Suprapubic skin (tissue), 4 donors: ENCODE measurements around the gene ADCY5. TPM values are rescaled to one million over a fixed set of nuclear protein-coding genes. Genes with fewer than 3 reads are reported as not detected.
A peak's percentile ranks its signal among the peaks of the same experiment; 100 is the strongest.

ENCODE experiments used
- DNase-seq, 2 donors: peaks; one replicate each; pipeline ENCODE4 v3.0.0-alpha.2; 2019; ENCODE audit warnings: low spot score in 2 of 2
- H3K27ac ChIP-seq: fragments of 200-600 bp; sonication (generic); one replicate; pipeline ENCODE4 v1.5.1; 2019
- H3K27me3 ChIP-seq: fragments of 200-600 bp; sonication (generic); one replicate; pipeline ENCODE4 v1.5.1; 2019
- H3K36me3 ChIP-seq: fragments of 200-600 bp; sonication (generic); one replicate; pipeline ENCODE4 v1.5.1; 2019
- H3K4me1 ChIP-seq: fragments of 200-600 bp; sonication (generic); one replicate; pipeline ENCODE4 v1.5.1; 2019
- H3K4me3 ChIP-seq: fragments of 200-600 bp; sonication (generic); one replicate; pipeline ENCODE4 v1.5.1; 2019; ENCODE audit warnings: mild to moderate bottlenecking
- H3K9me3 ChIP-seq: fragments of 200-600 bp; sonication (generic); one replicate; pipeline ENCODE4 v1.5.1; 2019
- CTCF ChIP-seq, 2 donors: fragments of 200-600 bp in 1 of 2; fragments of 450-650 bp in 1 of 2; sonication (generic) in 1 of 2; IDR thresholded peaks; one replicate each; pipeline ENCODE4 v1.5.1; 2016 to 2019; ENCODE audit warnings: antibody characterized with exemption in 2 of 2, mild to moderate bottlenecking in 1 of 2, moderate library complexity in 1 of 2
- EP300 ChIP-seq: sonication (generic); formaldehyde crosslinking; IDR thresholded peaks from one replicate; pipeline ENCODE4 v1.6.1; 2017; ENCODE audit warnings: antibody characterized with exemption
- POLR2A ChIP-seq, 2 donors: fragments of 450-650 bp; IDR thresholded peaks; one replicate each; pipeline ENCODE4 v1.6.1; 2017; ENCODE audit warnings: antibody characterized with exemption in 2 of 2, mild to moderate bottlenecking in 2 of 2, moderate library complexity in 2 of 2
- POLR2AphosphoS5 ChIP-seq, 3 donors: sonication (generic); formaldehyde crosslinking; IDR thresholded peaks; one replicate each; pipeline ENCODE4 v1.6.1; 2017; ENCODE audit warnings: antibody characterized with exemption in 3 of 3
- WGBS: methylation state at CpG from one replicate; pipeline ENCODE4 v1.1.5; 2018; 5-methylcytosine and 5-hydroxymethylcytosine counted together
- total RNA-seq, 4 donors: library from RNA; depleted of rRNA; stranded (reverse); fragments of >200 nt; gene quantifications; one replicate each; pipeline ENCODE4 v1.1.0, GENCODE V29; 2016

The ADCY5 gene
- total RNA-seq, 4 donors from 2014 or later = 1.4 to 4.9 (median 4.0) TPM

- TF ChIP-seq POLR2A (IDR thresholded peaks at IDR 0.05) (no peak), EP300 (no peak), CTCF (IDR thresholded peaks at IDR 0.05) (no peak), POLR2AphosphoS5 (IDR thresholded peaks at IDR 0.05) (no peak)
- Histone ChIP-seq H3K27me3 (no peaks in the 10 kb centered on the region), H3K4me1 (peaks cover 3% of the 10 kb centered on the region), H3K36me3 (no peaks in the 10 kb centered on the region), H3K9me3 (no peaks in the 10 kb centered on the region), H3K4me3 (no peak overlapping the region), H3K27ac (no peak overlapping the region)
- WGBS = 63% methylated on average over 11 of the region's 11 CpGs
- DNase-seq = no peak
These were observed 62.3 kb downstream of the ADCY5 start for GRCh38 chr3:123386477-123387040.

- no peak overlapping the region for H3K27ac ChIP-seq
- no peaks in the 10 kb centered on the region for H3K36me3 ChIP-seq
- H3K27me3 ChIP-seq = no peaks in the 10 kb centered on the region
- no peak for TF ChIP-seq EP300
- no peak for TF ChIP-seq POLR2A (IDR thresholded peaks at IDR 0.05)
- no peak for TF ChIP-seq CTCF (IDR thresholded peaks at IDR 0.05)
- TF ChIP-seq POLR2AphosphoS5 (IDR thresholded peaks at IDR 0.05) = no peak
- no peak overlapping the region for H3K4me3 ChIP-seq
- no peaks in the 10 kb centered on the region for H3K9me3 ChIP-seq
- H3K4me1 ChIP-seq = no peaks in the 10 kb centered on the region
- DNase-seq = no peak
- WGBS = 69% methylated on average over 8 of the region's 8 CpGs
These were observed 62.9 kb downstream of the ADCY5 start for GRCh38 chr3:123385981-123386380.

GRCh38 chr3:123385499-123385898, 63.4 kb downstream of the ADCY5 start:
- DNase-seq = no peak
- no peaks in the 10 kb centered on the region for H3K27me3 ChIP-seq
- TF ChIP-seq EP300 = no peak
- no peak for TF ChIP-seq POLR2A (IDR thresholded peaks at IDR 0.05)
- TF ChIP-seq POLR2AphosphoS5 (IDR thresholded peaks at IDR 0.05) = no peak
- TF ChIP-seq CTCF (IDR thresholded peaks at IDR 0.05) = no peak
- H3K4me1 ChIP-seq = no peaks in the 10 kb centered on the region
- H3K27ac ChIP-seq = no peak overlapping the region
- no peaks in the 10 kb centered on the region for H3K9me3 ChIP-seq
- no peaks in the 10 kb centered on the region for H3K36me3 ChIP-seq
- WGBS = 88% methylated on average over 4 of the region's 4 CpGs
- no peak overlapping the region for H3K4me3 ChIP-seq

GRCh38 chr3:123385001-123385401, 63.9 kb downstream of the ADCY5 start:
- TF ChIP-seq EP300 = peak; percentile 88
- TF ChIP-seq POLR2A (IDR thresholded peaks at IDR 0.05) = no peak
- Histone ChIP-seq H3K27ac (no peak overlapping the region), H3K36me3 (no peaks in the 10 kb centered on the region), H3K9me3 (no peaks in the 10 kb centered on the region), H3K4me3 (no peak overlapping the region), H3K4me1 (no peaks in the 10 kb centered on the region), H3K27me3 (no peaks in the 10 kb centered on the region)
- DNase-seq = no peak
- WGBS = 69% methylated on average over 9 of the region's 9 CpGs

- no peak for DNase-seq
- no peaks in the 10 kb centered on the region for H3K9me3 ChIP-seq
- no peaks in the 10 kb centered on the region for H3K27me3 ChIP-seq
- H3K4me1 ChIP-seq = no peaks in the 10 kb centered on the region
- H3K4me3 ChIP-seq = no peak overlapping the region
- no peaks in the 10 kb centered on the region for H3K36me3 ChIP-seq
- H3K27ac ChIP-seq = no peak overlapping the region
- TF ChIP-seq POLR2AphosphoS5 (IDR thresholded peaks at IDR 0.05) (no peak), POLR2A (IDR thresholded peaks at IDR 0.05) (no peak), CTCF (IDR thresholded peaks at IDR 0.05) (no peak), EP300 (no peak)
- WGBS = 88% methylated on average over 8 of the region's 8 CpGs
These were observed 64.6 kb downstream of the ADCY5 start for GRCh38 chr3:123384256-123384655.
